ENCODE results near the gene COX7A2L.

- TF ChIP-seq CTCF (IDR thresholded peaks at IDR 0.05) (no peak), POLR2A (IDR thresholded peaks at IDR 0.05) (no peak)
Measured at GRCh38 chr2:42383855-42384530, 23.0 kb upstream of the COX7A2L start.

Measured in gastroesophageal sphincter (tissue), 3 donors.